NCI-H2081 (cell line): ENCODE measurements around the gene DYNC1H1.

Experiments
- DNase-seq, 2 experiments: peaks; one replicate each; lab custom pipeline; 2025; lab: John Stamatoyannopoulos, UW

DYNC1H1 gene

DNA sequence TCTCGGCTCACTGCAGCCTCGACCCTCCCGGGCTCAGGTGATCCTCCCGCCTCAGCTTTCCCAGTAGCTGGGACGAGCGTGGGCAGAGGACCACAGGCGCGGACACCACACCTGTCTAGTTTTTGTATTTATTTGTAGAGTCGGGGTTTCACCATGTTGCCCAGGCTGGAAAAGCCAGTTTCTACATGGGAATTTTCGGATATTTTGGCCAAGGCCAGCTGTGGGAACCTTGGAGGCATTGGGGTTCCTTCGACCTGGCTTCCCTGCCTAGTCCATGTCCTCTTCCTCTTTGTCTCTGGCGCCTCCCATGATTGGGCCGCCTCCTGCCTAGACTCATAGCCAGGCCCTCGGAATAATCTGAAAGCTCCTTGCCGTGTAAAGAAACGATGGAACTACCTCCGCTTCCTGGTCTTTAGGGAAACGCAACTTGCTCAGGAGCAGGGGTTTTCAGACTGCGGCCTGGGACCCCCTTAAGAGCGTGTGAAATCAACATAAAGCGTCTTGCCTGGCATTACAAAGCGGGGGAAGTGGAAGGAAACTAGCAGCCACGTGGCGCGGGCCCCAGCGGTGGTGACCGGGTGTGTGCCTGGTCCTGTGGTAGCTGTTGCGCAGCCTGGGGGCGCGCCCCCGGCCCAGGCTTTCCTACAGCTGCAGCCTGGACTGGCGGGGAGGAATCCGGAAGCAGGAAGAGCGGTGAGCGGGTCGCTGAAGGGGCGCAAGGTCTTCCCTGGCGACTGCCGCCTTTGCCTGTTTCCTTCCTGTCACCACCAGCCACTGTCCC lies 123.8 kb downstream of the DYNC1H1 start:
- DNase-seq: no peak

DNA sequence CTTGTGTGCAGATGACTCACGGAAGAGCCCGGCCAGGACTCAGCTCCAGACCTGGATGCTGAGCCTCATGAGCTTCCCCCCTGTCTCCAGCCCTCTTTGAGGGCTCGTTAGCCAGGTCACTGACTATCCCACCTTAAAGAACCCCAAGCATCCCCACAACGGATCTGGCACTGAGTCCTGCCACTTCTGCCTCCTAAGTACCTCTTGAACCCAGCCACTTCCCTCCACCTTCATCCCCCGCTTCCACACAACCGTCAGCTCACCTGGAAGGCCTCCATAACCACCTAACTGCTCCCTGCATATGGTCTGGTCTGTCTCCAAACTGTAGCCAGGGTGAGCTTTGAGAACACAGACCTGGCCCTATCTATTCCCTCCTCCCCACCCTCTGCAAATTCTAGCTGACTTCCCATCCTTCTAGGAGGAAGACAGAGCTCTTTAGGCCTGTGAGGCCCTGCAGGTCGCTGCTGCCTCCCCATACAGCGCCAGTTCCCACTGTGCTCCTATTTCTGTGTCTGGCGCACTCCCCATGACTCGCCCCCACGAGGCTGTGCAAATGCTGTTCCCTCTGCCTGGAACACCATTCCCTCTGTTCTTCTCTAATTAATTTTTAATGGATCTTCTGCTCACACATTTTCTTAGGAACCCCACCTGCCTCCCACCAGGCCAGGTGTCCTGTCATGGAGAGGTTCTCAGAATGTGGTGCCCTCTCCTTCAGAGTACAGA lies 125.4 kb downstream of the DYNC1H1 start:
- DNase-seq: no peak

- DNase-seq: no peak
These were observed 126.3 kb downstream of the DYNC1H1 start for GRCh38 chr14:102090713-102091112.

DNA sequence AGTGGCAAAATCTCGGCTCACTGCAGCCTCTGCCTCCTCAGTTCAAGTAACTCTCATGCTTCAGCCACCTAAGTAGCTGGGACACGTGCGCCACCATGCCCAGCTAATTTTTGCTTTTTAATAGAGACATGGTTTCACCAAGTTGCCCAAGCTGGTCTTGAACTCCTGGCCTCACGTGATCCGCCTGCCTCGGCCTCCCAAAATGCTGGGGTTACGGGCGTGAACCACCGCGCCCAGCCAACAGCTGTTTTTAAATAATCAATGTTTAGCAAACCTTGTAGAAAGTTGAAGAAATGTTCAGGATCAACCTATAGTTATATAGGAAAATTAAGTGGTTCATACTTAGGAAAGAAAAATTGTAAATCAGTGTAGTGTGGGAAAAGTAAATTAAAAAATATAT lies 128.4 kb downstream of the DYNC1H1 start:
- DNase-seq: no peak

GRCh38 chr14:102094101-102094500 lies 129.7 kb downstream of the DYNC1H1 start:
- no peak for DNase-seq

- no peak for DNase-seq
These were observed 131.0 kb downstream of the DYNC1H1 start for GRCh38 chr14:102095231-102095870.

GRCh38 chr14:102095871-102096568 lies 131.6 kb downstream of the DYNC1H1 start:
- no peak for DNase-seq

DNA sequence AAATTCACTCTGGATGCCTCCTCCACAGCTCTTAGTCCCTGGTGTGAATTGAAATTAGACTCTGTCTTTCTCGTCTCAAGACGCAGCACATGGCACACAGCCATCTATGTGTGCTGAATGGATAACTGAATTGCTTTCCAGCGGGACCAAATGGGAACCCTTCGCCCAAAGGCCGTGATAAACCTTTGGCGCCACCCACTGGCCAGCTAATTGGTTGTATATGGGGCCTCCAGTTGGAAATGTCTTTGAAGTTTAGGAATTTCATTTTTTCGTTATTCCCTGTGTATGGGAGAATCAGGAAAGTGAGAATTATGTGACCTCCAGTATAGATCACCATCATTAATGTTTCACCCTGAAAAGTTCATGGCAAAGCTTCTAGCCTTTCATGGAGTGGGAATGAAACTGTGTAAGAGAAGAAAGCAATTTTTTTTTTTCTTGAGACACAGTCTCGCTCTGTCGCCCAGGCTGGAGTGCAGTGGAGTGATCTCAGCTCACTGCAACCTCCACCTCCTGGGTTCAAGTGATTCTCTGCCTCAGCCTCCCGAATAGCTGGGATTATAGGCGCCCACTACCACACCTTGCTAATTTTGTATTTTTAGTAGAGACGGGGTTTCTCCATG lies 132.3 kb downstream of the DYNC1H1 start:
- peak; percentile 75 to 80 for DNase-seq

GRCh38 chr14:102097441-102098135 lies 133.2 kb downstream of the DYNC1H1 start:
- DNase-seq: no peak

GRCh38 chr14:102103062-102103695 lies 138.8 kb downstream of the DYNC1H1 start:
- DNase-seq: no peak

GRCh38 chr14:102105369-102105768 lies 141.0 kb downstream of the DYNC1H1 start:
- no peak for DNase-seq
